ENCODE data around the gene ZNF444.

Gene ZNF444

DNA sequence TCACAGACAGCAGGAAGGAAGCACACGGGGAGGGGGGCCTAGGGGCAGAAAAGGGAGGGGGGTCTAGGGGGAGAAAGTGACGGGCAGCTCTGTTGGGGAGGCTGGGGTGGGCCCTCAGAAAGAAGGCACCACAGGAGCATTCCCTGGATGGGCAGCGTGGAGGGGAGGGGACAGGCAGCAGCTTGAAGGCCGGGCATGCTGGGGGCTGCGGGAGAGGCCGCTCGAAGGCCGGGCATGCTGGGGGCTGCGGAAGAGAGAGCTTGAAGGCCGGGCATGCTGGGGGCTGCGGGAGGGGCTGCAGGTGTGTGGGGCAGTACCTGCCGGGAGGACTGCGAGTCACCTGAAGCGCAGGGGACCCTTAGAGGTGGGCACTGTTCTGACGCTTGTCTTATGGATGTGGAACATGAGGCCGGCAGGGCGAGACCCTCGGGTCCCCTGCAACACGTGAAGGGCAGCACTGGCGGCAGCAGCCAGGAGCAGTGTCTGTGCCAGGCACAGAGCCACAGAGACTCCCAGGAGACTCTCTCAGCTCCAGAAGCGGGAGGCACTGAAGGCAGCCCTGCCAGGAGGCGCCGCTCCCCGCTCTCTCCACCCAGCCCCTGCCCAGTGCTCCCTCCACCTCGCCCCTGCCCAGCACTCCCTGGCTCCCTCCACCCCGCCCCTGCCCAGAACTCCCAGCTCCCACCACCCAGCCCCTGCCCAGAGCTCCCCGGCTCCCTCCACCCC is 33.3 kb upstream of the ZNF444 start:
- DNase-seq = no peak

GRCh38 chr19:56108447-56109195 is 32.5 kb upstream of the ZNF444 start:
- no peak for DNase-seq

DNA sequence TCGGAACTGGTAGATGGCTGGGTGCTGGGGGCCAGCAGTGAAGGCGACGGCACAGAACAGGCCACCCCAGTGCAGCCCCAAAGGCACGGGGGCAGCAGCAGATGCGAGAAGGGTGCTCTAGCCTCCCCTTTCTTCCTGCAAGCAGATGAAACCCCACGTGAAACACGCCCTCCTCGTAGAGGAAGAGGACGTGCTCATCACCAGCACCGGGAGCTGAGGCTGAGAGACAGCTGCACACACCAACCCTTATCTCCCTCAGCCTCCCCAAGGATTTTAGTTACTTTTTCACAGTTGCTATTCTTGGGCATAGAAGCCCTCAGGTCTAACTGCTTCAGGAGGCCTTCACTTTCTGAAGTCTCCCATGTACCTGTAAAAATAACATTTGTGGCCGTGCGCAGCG is 31.9 kb upstream of the ZNF444 start:
- DNase-seq = no peak

DNA sequence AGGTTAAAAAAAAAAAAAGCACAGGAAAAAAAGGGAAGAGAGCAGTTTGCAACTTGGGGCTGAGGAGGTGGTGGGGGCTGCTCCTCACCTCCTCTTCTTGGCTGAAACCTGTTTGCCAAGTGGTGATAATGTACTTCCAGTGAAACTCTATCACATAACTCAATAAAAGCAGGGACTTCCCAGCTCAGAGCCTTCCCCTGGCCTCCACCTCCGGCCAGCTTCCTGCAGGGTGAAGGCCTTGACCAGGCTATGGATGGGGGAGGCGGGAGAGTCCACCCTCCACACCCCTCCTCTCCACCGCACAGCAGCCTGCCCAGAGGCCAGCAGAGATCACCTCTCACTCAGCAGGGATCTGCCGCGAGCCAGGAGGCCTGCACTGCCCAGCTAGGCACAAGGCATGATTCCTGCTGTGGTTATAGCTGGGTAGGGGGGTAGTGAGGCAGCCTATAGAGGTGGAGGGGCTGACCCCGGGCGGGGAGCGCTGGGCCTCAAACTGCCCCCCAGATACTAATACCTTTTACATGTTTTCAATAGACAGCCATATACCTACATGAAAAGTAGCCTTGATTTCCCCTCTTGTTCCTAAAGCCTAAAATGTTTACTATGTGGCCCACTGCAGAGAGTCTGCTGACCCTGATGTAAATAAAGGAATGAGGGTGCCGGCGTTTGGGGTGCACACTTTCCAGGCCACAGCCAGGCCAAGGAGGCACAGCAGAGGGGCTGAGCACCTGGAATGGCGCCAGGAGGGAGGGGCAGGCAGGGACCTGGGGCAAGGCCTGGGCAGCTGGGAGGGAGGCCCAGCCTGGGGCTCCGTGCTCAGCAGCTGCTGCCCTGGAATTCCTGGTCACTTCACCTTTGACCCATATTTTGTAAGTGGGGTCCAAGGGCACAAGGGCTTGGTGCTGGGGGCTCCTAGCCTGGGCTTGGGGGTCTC is 30.3 kb upstream of the ZNF444 start:
- DNase-seq = no peak

- DNase-seq = no peak
Measured at GRCh38 chr19:56111601-56112312, 29.3 kb upstream of the ZNF444 start.

- no peak for DNase-seq
Measured at GRCh38 chr19:56112313-56112709, 28.8 kb upstream of the ZNF444 start.

GRCh38 chr19:56113074-56113632 is 27.9 kb upstream of the ZNF444 start:
- DNase-seq = no peak

GRCh38 chr19:56114051-56114777 is 26.9 kb upstream of the ZNF444 start:
- no peak for DNase-seq

DNA sequence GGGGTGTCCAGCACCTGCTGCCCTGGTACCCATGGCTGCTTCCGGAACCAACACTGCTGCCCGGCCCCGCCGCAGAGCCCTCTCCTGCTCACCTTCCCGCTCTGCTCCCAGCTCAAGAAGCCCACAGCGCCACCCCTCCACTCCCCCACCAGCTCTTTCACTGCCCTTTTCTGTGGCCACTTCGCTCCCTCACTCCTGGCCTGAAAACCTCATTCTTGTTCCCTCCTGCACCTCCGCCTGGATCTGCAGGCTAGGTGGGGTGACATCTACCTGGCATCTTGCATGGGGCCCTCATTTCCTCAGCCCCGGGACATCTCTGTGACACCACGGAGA is 26.3 kb upstream of the ZNF444 start:
- no peak for DNase-seq

DNA sequence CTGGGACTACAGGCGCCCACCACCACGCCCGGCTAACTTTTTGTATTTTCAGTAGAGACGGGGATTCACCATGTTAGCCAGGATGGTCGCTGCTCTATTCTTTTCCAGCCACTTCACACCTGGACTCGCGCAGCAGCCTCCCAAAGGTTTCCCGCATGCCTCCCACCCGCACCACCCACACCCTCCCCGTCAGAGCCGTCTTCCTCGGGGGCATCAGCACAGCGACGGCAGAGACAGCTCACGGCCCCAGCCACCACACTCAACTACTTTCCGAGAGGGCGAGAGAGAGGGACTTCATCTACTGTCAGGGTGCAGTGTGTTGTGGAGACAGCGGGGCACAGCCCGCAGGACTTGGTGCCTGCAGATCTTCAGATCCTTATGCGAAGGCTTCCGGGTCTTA is 25.6 kb upstream of the ZNF444 start:
- no peak for DNase-seq

- DNase-seq = no peak
Measured at GRCh38 chr19:56116606-56117005, 24.5 kb upstream of the ZNF444 start.

- DNase-seq = no peak
Measured at GRCh38 chr19:56117376-56117884, 23.7 kb upstream of the ZNF444 start.

- no peak for DNase-seq
Measured at GRCh38 chr19:56117889-56118288, 23.2 kb upstream of the ZNF444 start.

GRCh38 chr19:56118666-56119581 is 22.2 kb upstream of the ZNF444 start:
- no peak for DNase-seq

GRCh38 chr19:56119582-56119978 is 21.5 kb upstream of the ZNF444 start:
- no peak for DNase-seq

DNA sequence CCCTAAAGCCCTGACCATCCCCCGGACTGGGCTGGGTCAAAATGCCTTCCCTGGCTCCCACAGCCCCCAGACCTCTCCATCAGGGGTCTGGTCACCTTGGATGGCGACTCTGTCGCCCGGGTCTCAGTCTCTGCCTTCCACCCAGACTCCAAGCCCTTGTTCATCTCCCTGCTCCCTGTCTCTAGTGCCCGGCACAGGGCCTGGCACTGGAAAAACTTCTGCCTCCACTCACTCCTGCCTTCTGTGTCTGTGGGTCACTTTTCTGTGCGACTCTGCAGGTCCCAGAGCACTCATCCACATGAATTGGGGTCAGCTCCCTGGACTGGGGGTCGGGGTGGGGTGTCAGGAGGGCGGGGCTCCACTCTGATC is 21.1 kb upstream of the ZNF444 start:
- no peak for DNase-seq

DNA sequence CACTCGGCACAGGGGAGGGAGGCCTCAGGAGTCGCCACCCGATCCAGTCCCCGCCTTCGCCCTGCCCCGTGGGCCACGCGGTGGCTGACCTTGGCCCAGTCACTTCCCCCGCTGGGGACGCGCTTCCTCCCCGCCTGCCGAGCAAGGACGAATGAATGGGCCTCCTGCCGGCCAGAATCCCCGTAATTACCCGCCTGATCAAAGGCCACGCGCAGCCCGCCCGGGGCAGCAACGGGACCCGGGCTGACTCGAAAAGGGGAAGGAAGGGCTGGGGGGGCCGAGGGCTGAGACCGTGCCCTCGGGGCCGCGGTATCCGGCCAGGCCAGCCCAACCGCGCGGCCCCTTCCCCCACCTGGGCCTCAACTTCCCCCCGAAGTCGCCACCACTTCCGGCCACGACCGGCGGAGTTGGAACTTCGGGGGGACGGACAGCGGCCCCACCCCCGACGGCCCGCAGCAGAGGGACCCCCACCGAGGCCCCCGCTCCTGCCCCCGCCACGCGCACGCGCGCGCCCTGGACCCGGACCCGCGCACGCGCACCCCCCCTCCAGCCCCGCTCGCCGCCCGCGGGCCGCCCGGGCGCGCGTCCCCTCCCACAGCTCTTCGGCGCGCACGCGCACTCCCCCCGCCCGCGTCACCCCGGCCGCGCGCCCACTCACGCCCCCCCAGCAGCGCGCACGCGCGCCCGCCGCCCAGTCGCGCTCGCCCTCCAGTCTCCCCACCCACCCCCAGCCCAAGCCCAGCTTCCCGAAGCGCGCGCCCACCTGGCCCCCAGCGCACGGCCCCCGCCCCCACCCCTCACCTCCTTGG is 20.5 kb upstream of the ZNF444 start:
- DNase-seq = no peak

DNA sequence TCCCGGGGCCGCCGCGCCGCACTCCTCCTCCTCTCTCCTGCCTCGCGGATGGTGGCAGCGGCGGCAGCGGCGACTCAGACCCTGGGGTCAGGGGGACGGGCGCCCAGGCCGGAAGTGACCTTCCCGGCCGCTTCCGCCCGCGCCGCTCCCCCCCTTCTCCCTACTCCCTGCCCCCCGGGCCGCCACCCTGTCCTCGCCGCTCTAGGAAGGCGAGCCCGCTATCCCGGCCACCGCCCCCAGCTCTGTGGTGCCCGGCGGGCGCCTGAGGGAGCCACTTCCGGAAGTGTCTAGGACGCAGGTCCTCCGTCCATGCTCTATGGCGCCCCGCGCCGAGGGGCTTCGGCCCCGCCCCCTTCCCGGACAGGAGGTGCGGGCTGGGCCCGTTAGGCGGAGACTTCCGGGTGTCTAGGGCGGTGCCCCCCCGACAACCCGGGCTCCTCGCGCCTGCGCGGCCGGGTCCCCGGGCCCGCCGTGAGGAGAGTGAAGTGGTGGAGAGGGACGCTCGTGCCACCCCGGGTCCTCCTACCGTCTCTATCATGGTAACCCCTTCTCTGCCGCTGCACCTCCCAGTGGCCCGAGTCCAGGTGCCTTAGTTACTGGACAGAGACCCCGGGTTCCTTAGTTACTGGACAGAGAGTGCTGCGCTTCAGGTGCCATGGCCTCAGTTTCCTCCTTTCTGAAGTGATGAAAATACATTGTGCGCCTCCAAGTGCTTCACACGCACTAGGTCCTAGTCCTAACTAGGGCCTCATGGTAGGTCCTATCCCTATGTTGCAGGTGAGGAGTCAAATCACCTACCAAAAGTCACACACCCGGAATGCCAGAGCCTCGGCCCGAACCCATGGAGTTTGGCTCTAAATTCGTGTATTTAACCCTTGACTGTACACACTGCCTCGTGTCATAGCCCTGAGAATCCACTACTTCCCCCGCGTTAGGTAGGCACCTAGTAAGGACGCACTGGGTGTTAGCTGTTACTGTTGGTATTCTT is 19.6 kb upstream of the ZNF444 start, which contains the start of gene ZNF787:
TSS of gene ZNF787 (minus strand) at position 116 of the 988 bp plus-strand sequence. CDS start 18,078 bp downstream, outside the sequence.
- peak; percentile 73 for DNase-seq
